Measurements from ENCODE around the gene ARHGEF12. TPM values are rescaled to one million over a fixed set of nuclear protein-coding genes. Genes with fewer than 3 reads are reported as not detected.
A peak's percentile ranks its signal among the peaks of the same experiment; 100 is the strongest.

ARHGEF12 gene
- polyA plus RNA-seq, 2 of the 4 experiments (the other 2 are of a cell fraction), result 16.7 to 27.2 TPM

DNA sequence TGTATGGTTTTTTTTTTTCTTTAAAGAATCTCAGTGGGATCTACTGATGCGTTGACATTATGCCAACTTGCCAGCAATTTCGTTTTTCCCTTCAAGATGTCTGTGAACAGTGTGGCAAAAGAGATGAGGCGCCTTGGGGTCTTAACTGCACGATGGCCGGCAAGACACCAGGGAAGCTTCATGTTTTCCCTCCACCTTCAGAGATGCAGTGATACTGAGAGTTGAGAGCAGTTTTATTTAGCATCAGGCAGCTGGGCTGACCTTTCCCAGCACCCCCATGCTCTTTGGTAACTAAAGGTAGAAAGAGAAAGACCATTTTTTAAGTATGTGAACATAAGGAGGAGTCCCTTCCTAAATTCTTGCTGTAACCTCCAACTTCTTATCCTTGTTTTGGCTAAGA lies 163.6 kb downstream of the ARHGEF12 start:
- Histone ChIP-seq H3K4me3 (no peak overlapping the region), H3K9me3 (no peaks in the 10 kb centered on the region), H3K27ac (no peak overlapping the region), H3K4me2 (no peak overlapping the region), H3K4me1 (no peaks in the 10 kb centered on the region)
- 72% methylated on average over 5 of the region's 5 CpGs for WGBS (ENCODE audit: missing lambda C conversion rate)
- TF ChIP-seq CHD2 (IDR thresholded peaks at IDR 0.05; ENCODE audit: low read length, partially characterized antibody) (no peak), RARB (CRISPR knock-in tag; IDR thresholded peaks at IDR 0.05) (no peak), KDM5A (IDR thresholded peaks at IDR 0.05) (no peak), RFX5 (IDR thresholded peaks at IDR 0.05) (no peak), CBX8 (IDR thresholded peaks at IDR 0.05) (no peak), CHD4 (IDR thresholded peaks at IDR 0.05; ENCODE audit: borderline replicate concordance) (no peak), HES2 (IDR thresholded peaks at IDR 0.05) (no peak)
- TF ChIP-seq, protein P1, sequence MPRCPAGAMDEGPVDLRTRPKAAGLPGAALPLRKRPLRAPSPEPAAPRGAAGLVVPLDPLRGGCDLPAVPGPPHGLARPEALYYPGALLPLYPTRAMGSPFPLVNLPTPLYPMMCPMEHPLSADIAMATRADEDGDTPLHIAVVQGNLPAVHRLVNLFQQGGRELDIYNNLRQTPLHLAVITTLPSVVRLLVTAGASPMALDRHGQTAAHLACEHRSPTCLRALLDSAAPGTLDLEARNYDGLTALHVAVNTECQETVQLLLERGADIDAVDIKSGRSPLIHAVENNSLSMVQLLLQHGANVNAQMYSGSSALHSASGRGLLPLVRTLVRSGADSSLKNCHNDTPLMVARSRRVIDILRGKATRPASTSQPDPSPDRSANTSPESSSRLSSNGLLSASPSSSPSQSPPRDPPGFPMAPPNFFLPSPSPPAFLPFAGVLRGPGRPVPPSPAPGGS (IDR thresholded peaks at IDR 0.05), result no peak
- CTCF ChIA-PET, result interaction anchor here (1.9 to 2.4 kb wide), 2 partner anchors 9 to 11 kb away, joined by 5 to 13 read pairs; partner anchors contain the start of gene GRIK4
- POLR2A ChIA-PET, result no interaction called here
- ATAC-seq (no peak), DNase-seq (ENCODE audit: low read depth in 1 of 2, low spot score in 1 of 2) (no peak), FAIRE-seq (no peak)

- TF ChIP-seq CEBPB (IDR thresholded peaks at IDR 0.05) (no peak), NPAS2 (CRISPR knock-in tag; IDR thresholded peaks at IDR 0.05; ENCODE audit: borderline replicate concordance) (no peak), POLR2A (IDR thresholded peaks at IDR 0.05; ENCODE audit: low read length) (no peak), GATA3 (IDR thresholded peaks at IDR 0.05; ENCODE audit: borderline replicate concordance) (no peak), MAX (IDR thresholded peaks at IDR 0.05) (no peak), CHD2 (IDR thresholded peaks at IDR 0.05; ENCODE audit: low read length, partially characterized antibody) (no peak), EHF (CRISPR knock-in tag; IDR thresholded peaks at IDR 0.05) (no peak), FOXS1 (CRISPR knock-in tag; IDR thresholded peaks at IDR 0.05) (no peak), HOXB5 (CRISPR knock-in tag; IDR thresholded peaks at IDR 0.05) (no peak), CHD4 (IDR thresholded peaks at IDR 0.05; ENCODE audit: borderline replicate concordance) (no peak), NR3C1 (IDR thresholded peaks at IDR 0.05) (no peak), MAFK (IDR thresholded peaks at IDR 0.05; ENCODE audit: partially characterized antibody) (no peak), MAZ (IDR thresholded peaks at IDR 0.05; ENCODE audit: borderline replicate concordance, low read depth, low read length) (no peak)
- TF ChIP-seq, protein P1 (IDR thresholded peaks at IDR 0.05), result no peak
- TF ChIP-seq, protein P2, sequence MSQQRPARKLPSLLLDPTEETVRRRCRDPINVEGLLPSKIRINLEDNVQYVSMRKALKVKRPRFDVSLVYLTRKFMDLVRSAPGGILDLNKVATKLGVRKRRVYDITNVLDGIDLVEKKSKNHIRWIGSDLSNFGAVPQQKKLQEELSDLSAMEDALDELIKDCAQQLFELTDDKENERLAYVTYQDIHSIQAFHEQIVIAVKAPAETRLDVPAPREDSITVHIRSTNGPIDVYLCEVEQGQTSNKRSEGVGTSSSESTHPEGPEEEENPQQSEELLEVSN (IDR thresholded peaks at IDR 0.05; ENCODE audit: borderline replicate concordance, low read depth), result no peak
Observed at GRCh38 chr11:120500414-120501071, 164.3 kb downstream of the ARHGEF12 start.

DNA sequence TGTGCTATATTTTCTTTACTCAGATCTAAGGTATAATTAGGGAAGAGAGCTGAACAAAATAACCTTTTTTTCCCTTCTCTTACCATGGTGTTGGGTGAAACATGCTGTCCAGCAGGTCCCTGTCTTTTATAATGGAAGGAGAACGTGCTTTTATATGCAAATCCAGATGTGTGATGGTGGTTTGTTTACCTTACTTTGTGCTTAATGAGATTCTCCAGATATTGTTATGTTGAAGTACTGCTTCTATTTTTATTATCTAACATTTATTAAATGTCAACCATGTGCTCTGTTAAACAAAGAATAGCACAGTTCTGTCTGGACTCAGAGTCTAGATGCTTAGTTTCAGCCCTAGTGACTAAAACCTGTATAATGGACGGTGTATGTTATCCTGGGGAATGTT lies 165.2 kb downstream of the ARHGEF12 start:
- no peak overlapping the region for H3K27ac ChIP-seq
- ChIA-PET POLR2A (no interaction called here), CTCF (interaction anchor here (0.9 to 2.7 kb wide), 3 partner anchors 9 to 184 kb away, joined by 4 to 18 read pairs (median 6); partner anchors contain the start of gene GRIK4)
- no peaks in the 10 kb centered on the region for H3K9me3 ChIP-seq
- H3K4me1 ChIP-seq, result no peaks in the 10 kb centered on the region
- TF ChIP-seq RNF2 (IDR thresholded peaks at IDR 0.05; ENCODE audit: borderline replicate concordance, low read depth), result no peak
- no peak for TF ChIP-seq SMC3 (IDR thresholded peaks at IDR 0.05)
- no peak for TF ChIP-seq HMGXB4 (CRISPR knock-in tag; IDR thresholded peaks at IDR 0.05; ENCODE audit: borderline replicate concordance)
- no peak for TF ChIP-seq KDM1A (IDR thresholded peaks at IDR 0.05; ENCODE audit: low read depth)
- TF ChIP-seq, protein P2 (IDR thresholded peaks at IDR 0.05; ENCODE audit: borderline replicate concordance, low read depth), result no peak
- no peak for TF ChIP-seq SREBF2 (IDR thresholded peaks at IDR 0.05)
- no peak for TF ChIP-seq CEBPB (IDR thresholded peaks at IDR 0.05)
- no peak for TF ChIP-seq KDM5A (IDR thresholded peaks at IDR 0.05)
- TF ChIP-seq RARB (CRISPR knock-in tag; IDR thresholded peaks at IDR 0.05), result no peak
- no peak for TF ChIP-seq MAFK (IDR thresholded peaks at IDR 0.05; ENCODE audit: partially characterized antibody)
- TF ChIP-seq BHLHE40 (IDR thresholded peaks at IDR 0.05; ENCODE audit: low read depth, low read length), result no peak
- TF ChIP-seq RAD21 (conservative IDR thresholded peaks at IDR 0.05 in 1 of 2, IDR thresholded peaks at IDR 0.05 in 1 of 2), result no peak
- TF ChIP-seq EHF (CRISPR knock-in tag; IDR thresholded peaks at IDR 0.05), result no peak
- TF ChIP-seq JUNB (IDR thresholded peaks at IDR 0.05), result no peak
- whole genome bisulfite sequencing (ENCODE audit: missing lambda C conversion rate), result 46% methylated on average over 2 of the region's 2 CpGs
- DNase-seq (ENCODE audit: low read depth in 1 of 2, low spot score in 1 of 2), result no peak
- no peak for FAIRE-seq
- no peak for ATAC-seq
- H3K4me2 ChIP-seq, result no peak overlapping the region
- H3K4me3 ChIP-seq, result no peak overlapping the region

More at GRCh38 chr11:120500414-120501071, 164.3 kb downstream of the ARHGEF12 start:
- ATAC-seq (0 out of 6 replicates have a peak, but pooled peaks of 1 of the 2 experiments have one; percentile 54), DNase-seq (ENCODE audit: low read depth in 1 of 2, low spot score in 1 of 2) (no peak), FAIRE-seq (no peak)
- Histone ChIP-seq H3K4me2 (no peak overlapping the region), H3K9me3 (no peaks in the 10 kb centered on the region), H3K4me1 (no peaks in the 10 kb centered on the region), H3K27ac (no peak overlapping the region), H3K4me3 (no peak overlapping the region)
- 74% methylated on average over 13 of the region's 14 CpGs for WGBS (ENCODE audit: missing lambda C conversion rate)
- CTCF ChIA-PET, result interaction anchor here (0.6 to 2.7 kb wide), 5 partner anchors 8 to 165 kb away, joined by 3 to 18 read pairs (median 5); partner anchors contain the start of gene GRIK4
- POLR2A ChIA-PET, result no interaction called here
